Colon (tissue), 2 donors: Measurements from ENCODE around the gene VAMP5.
"Not testable (repeated sequence)": the region's sequence is repeated elsewhere in the genome, so short reads cannot be mapped to it uniquely, and the experiment has no call there.

Experiments
- FAIRE-seq: peaks from 2 replicates; lab custom pipeline; 2012; peaks lifted over from hg19 to GRCh38; lab: Jason Lieb, UNC
- donor health status: control.
- donor health status: control.

VAMP5 gene

GRCh38 chr2:85550486-85550885 lies 33.7 kb upstream of the VAMP5 start:
- no peak for FAIRE-seq

DNA sequence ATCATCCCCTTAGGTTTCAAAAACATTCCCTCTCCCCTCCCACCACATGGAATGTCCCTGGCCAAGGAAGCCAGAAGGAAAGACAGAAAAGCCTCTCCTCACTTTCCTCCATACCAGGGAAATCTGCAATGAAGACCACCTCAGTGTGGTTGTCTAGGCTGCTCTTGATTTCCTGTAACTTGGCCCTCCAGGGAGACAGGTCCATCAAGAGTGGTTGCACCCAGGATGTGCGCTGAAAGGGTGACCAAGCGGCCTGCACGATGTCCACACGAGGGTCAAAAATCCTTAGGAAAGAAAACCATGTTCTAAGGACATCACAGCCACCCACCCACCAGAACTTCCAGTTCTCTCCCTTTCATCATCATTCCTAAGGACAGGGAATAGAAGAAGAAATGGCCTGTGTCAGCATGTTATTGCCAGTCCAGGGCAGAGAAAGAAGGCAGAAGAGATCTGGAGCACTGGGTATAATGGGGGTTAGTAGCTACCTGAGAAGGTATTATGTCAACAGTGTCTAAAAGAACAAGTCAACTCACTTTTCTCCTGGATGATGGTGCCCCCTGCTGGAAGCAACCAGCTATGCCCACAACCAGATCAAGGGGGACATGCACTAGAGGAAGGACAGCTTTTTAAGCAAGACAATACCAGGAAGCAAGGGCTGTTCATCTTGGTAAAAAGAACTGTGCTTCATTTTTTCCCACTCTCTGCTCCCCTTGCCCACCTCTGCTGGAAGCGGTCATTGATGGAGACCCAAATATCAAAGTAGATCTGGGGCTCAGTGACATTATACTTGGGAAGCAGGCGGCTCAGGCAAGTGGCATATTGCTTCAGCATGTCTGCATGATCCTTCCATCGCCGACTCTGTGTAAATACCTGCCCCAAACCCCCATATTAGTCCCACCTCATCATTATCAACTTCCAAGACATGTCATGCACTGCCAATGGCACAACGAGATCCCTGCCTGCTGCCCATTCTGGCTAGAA lies 32.2 kb upstream of the VAMP5 start:
- no peak for FAIRE-seq

GRCh38 chr2:85553184-85553583 lies 31.0 kb upstream of the VAMP5 start:
- FAIRE-seq = no peak

DNA sequence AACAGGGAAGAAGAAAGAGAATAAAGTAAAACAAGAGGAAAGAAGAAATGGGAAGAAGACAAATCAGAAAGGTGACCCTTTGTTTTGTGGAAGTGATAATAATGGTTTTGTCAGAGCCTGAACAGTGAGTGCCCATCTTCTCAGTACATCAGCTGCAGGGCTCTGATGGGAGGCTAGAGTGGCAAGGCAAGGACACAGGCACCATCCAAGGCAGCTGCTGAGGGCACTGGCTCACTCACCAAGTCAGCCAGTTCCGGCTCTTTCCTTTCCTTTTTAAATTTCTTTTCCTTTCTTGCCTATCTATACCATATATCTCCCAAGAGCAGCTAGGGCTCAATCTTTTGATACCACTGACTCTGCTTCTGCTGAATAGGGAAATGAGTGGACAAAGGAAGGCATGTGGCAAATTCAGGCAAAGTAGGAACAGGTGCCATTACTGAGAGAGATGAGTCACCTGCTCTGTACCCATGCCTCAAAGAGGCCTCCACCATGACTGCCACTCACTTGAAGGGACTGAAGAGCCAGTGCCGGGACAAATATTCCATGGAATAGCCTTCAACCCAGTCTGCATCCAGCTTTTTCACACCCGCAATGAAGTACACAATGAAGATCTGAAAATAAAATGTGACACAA lies 29.1 kb upstream of the VAMP5 start:
- no peak for FAIRE-seq

DNA sequence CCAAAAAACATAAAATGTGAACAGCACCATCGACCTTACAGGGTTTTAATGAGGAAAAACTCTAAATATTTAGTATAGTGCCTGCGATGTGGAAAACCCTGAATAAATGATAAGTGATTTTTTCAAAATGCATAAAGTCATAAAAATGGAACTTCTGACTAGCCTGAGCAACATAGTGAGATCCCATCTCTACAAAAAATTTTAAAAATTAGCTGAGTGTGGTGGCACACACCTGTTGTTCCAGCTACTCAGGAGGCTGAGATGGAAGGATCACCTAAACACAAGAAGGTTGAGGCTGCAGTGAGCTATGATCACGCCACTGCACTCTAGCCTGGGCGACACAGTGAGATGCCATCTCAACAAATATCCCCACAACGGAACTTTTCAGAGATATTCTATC lies 27.1 kb upstream of the VAMP5 start:
- no peak for FAIRE-seq

- no peak for FAIRE-seq
Measured at GRCh38 chr2:85558160-85558559, 26.1 kb upstream of the VAMP5 start.

DNA sequence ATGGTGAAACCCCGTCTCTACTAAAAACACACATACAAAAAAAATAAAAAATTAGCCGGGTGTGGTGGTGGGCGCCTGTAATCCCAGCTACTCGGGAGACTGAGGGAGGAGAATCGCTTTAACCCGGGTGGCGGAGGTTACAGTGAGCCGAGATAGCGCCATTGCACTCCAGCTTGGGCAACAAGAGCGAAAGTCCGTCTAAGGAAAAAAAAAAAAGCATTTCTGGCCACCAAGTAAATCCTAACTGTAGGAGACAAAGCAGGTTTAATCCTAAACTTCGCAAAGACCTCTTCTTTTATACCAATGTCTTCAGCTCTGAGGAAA lies 23.9 kb upstream of the VAMP5 start:
- not testable (repeated sequence) for FAIRE-seq

GRCh38 chr2:85560812-85561279 lies 23.4 kb upstream of the VAMP5 start:
- no peak for FAIRE-seq

GRCh38 chr2:85561280-85562212 lies 22.7 kb upstream of the VAMP5 start, which contains the start of gene GGCX:
Gene GGCX, minus strand, starts transcription at chr2:85561493. Its CDS starts 65 bp downstream, at chr2:85561428.
- FAIRE-seq = no peak

- FAIRE-seq = no peak
Measured at GRCh38 chr2:85564144-85564563, 20.1 kb upstream of the VAMP5 start.

DNA sequence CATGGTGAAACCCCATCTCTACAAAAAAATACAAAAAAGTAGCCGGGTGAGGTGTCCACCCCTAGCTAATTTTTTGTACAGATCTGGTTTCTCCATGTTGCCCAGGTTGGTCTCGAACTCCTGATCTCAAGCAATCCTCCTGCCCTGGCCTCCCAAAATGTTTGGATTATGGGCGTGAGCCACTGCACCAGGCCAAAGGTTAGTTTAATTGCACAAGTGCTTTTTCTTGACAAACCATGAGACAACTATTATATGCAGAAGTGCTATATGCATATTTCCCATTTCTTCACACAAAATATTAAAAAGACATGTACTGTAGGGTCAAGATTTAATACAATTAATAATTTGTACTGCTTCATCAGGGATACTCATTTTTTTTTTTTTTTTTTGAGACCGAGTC lies 18.0 kb upstream of the VAMP5 start:
- FAIRE-seq = no peak

- FAIRE-seq = no peak
Measured at GRCh38 chr2:85575739-85576138, 8.5 kb upstream of the VAMP5 start.

DNA sequence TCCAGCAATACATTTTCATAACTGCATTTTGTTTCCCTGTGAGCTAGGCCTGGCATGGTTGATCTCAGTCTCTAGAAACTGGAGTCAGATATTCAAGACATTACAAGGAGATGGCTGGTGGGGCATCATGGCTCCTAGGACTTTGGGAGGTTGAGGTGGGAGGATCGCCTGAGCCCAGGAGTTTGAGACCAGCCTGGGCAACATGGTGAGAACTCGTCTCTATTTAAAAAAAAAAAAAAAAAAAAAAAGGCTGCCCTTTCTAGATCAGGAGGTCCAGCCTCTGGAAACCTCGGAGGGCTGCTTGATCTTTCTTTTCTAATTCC lies 7.2 kb upstream of the VAMP5 start:
- FAIRE-seq = no peak

GRCh38 chr2:85577386-85578242 lies 6.6 kb upstream of the VAMP5 start, which contains the start of gene VAMP8:
Gene VAMP8, plus strand, starts transcription at chr2:85577586. Its CDS starts 61 bp downstream, at chr2:85577647.
- FAIRE-seq = no peak

- FAIRE-seq = no peak
Measured at GRCh38 chr2:85578243-85579180, 5.7 kb upstream of the VAMP5 start.

DNA sequence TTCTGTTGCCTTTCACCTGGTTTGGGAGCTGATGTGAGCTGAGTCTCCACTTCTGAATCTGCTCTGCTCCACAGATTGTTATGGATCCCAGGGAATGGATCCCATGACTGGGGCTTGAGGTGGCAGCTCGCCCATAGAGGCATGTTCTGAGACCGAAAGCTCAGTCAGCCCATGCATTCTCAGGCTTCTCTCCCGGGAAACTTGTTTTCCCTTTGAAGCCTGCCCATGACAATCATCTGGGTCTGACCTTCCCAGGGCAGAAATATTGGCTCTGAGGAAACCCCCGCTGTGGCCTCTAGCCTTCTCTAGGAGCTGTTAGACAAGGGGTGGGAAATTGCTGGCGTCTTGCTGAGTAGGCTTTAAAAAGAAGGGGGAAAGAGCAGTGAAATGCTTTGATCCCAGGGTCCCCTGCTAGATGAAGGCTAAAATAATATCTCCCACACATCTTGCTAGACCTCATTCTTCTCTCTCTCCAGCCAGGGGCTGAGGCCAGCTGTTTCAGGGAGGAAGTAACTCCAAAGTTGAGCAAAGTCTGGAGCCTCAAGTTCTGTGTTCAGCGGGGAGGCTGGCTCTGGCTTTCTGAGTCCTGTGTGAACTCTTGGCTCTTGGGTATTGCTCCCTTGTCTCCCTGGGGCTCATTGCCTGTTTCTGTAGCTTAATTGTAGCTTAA lies 4.8 kb upstream of the VAMP5 start:
- FAIRE-seq = no peak

- no peak for FAIRE-seq
Measured at GRCh38 chr2:85580206-85580605, 4.0 kb upstream of the VAMP5 start.

DNA sequence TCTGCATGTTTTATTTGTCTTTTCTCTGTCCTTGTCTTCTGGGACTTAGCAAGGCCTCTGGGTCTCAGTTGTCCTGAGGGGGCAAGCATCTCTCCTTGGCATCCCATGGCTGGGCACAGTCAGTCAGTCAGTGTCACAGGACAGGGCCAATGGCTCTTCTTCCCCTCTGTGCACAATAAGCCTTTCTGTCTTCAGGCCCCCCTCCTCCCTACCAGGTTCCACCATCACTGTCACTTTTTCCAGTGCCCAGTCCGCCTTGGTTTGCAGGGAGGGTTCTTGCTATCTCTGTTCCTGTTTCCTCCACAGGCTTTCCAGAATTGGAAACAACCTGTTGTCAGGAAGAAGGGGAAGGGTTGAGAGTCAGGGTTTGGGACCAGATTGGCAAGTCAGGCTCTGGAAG lies 1.7 kb upstream of the VAMP5 start:
- no peak for FAIRE-seq

DNA sequence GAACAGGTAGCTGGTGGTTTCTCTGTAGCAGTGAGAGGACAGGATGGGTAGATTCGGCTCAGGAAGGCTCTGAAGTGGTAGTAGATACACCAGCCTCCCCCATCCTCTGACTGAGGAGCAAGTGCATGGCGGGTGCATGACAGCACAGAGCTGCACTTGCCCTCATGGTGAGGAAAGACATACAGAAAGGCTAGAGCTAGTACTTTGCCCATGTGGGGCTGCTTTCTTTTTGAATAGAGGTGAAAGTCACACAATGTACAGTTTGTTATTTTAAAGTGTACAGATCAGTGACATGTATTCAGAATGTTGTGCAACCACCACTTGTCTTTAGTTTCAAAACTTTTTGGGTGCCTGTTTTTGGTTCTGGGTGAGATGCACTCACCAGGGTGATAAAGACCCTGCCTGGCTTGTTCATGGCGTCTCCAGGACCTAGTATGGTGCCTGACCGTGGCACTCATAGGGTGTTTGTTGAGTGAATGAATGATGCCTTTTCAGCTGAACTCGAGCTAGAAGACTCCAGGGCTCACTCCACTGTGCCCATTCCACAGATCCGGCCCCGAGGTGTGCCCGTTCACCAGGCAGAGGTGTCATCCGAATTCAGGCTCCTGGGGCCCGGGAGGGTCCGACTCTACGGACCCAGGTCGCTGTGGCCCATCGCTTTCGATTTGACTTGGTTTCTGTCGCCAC lies 421 bp upstream of the VAMP5 start:
- FAIRE-seq = no peak
